Parathyroid adenoma (tissue), 2 donors: ENCODE data around the gene HTR7.
"Not testable (repeated sequence)": the region's sequence is repeated elsewhere in the genome, so short reads cannot be mapped to it uniquely, and the experiment has no call there.

Experiments
- H2AFZ ChIP-seq: fragments of 300-600 bp; sonication (generic); one replicate; pipeline ENCODE4 v1.7.0; 2017; ENCODE audit warnings: antibody characterized with exemption, mild to moderate bottlenecking
- H3K27ac ChIP-seq: fragments of 300-600 bp; sonication (generic); one replicate; pipeline ENCODE4 v1.7.0; 2017
- H3K27me3 ChIP-seq: fragments of 300-600 bp; sonication (generic); one replicate; pipeline ENCODE4 v1.7.0; 2017; ENCODE audit warnings: low read length; ENCODE audit not compliant: control insufficient read depth, insufficient read depth
- H3K36me3 ChIP-seq: fragments of 300-600 bp; sonication (generic); one replicate; pipeline ENCODE4 v1.7.0; 2017; ENCODE audit warnings: low read length; ENCODE audit not compliant: control insufficient read depth, insufficient read depth
- H3K4me1 ChIP-seq: fragments of 300-600 bp; sonication (generic); one replicate; pipeline ENCODE4 v1.7.0; 2017; ENCODE audit warnings: control low read depth
- H3K4me2 ChIP-seq: fragments of 300-600 bp; sonication (generic); one replicate; pipeline ENCODE4 v1.7.0; 2017; ENCODE audit warnings: low read length
- H3K4me3 ChIP-seq: fragments of 300-600 bp; sonication (generic); one replicate; pipeline ENCODE4 v1.7.0; 2017; ENCODE audit warnings: low read depth, low read length
- H3K79me2 ChIP-seq: fragments of 300-600 bp; sonication (generic); one replicate; pipeline ENCODE4 v1.7.0; 2017; ENCODE audit warnings: control low read depth
- H3K9ac ChIP-seq: fragments of 300-600 bp; sonication (generic); one replicate; pipeline ENCODE4 v1.7.0; 2017; ENCODE audit warnings: mild to moderate bottlenecking
- H3K9me3 ChIP-seq: fragments of 300-600 bp; sonication (generic); one replicate; pipeline ENCODE4 v1.7.0; 2017; ENCODE audit warnings: low read length; ENCODE audit not compliant: control insufficient read depth
- TF ChIP-seq, protein P1 (sequence below): fragments of 300-600 bp; sonication (generic); IDR thresholded peaks from one replicate; pipeline ENCODE4 v1.7.0; 2017; ENCODE audit warnings: antibody characterized with exemption, mild to moderate bottlenecking
- donor health status: primary hyperparathyroidism.

Gene HTR7

DNA sequence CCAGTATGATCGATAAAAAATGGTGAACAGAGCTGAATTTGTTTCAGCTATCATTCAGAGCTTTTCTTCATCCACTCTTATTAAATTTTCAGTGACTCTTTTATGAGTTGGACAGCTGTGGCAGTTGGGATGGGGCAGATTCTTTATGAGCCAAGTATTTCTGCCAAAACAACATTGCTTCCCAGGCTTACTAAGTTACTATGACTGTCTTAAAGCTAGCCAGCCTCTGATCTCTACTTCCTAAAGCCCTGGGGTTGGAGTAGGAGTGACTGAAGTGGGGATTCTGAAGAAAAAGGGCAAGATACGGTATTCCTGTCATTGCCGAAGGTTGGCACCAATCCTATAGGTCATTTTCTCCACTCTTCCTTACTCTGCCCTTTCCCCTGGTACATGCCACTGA, 26.6 kb upstream of the HTR7 start:
- no peaks in the 10 kb centered on the region for H3K79me2 ChIP-seq
- H2AFZ ChIP-seq = no peak overlapping the region
- no peaks in the 10 kb centered on the region for H3K9me3 ChIP-seq
- TF ChIP-seq, protein P1, sequence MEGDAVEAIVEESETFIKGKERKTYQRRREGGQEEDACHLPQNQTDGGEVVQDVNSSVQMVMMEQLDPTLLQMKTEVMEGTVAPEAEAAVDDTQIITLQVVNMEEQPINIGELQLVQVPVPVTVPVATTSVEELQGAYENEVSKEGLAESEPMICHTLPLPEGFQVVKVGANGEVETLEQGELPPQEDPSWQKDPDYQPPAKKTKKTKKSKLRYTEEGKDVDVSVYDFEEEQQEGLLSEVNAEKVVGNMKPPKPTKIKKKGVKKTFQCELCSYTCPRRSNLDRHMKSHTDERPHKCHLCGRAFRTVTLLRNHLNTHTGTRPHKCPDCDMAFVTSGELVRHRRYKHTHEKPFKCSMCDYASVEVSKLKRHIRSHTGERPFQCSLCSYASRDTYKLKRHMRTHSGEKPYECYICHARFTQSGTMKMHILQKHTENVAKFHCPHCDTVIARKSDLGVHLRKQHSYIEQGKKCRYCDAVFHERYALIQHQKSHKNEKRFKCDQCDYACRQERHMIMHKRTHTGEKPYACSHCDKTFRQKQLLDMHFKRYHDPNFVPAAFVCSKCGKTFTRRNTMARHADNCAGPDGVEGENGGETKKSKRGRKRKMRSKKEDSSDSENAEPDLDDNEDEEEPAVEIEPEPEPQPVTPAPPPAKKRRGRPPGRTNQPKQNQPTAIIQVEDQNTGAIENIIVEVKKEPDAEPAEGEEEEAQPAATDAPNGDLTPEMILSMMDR = no peak
- no peaks in the 10 kb centered on the region for H3K36me3 ChIP-seq
- H3K4me2 ChIP-seq = no peak overlapping the region
- H3K27me3 ChIP-seq = no peaks in the 10 kb centered on the region
- H3K27ac ChIP-seq = no peak overlapping the region
- H3K4me3 ChIP-seq = no peak overlapping the region
- peaks cover 7% of the 10 kb centered on the region for H3K4me1 ChIP-seq
- H3K9ac ChIP-seq = no peak overlapping the region

DNA sequence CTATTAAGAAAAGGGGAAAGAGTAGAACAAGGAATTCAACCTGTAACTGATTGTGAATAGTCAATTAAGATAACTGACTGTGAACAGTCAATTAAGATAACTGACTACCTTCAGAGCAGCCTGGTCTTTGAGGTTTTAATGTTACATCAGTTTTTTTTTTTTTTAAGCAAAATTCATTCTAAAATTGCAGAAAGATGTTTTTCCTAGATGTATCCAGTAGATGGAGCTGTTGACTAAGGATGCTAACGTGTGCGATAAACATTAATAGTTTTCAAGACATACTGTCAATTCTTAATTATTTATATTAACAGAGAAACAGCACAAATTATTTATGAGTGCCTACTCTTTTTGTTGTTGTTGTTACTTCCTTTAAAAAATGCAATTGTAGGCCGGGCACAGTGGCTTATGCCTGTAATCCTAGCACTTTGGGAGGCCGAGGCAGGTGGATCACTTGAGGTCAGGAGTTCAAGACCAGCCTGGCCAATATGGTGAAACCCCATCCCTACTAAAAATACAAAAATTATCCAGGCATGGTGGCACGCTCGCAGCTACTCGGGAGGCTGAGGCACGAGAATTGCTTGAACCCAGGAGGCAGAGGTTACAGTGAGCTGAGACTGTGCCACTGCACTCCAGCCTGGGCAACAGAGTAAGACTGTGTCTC, 22.4 kb upstream of the HTR7 start:
- not testable (repeated sequence) for H3K36me3 ChIP-seq

DNA sequence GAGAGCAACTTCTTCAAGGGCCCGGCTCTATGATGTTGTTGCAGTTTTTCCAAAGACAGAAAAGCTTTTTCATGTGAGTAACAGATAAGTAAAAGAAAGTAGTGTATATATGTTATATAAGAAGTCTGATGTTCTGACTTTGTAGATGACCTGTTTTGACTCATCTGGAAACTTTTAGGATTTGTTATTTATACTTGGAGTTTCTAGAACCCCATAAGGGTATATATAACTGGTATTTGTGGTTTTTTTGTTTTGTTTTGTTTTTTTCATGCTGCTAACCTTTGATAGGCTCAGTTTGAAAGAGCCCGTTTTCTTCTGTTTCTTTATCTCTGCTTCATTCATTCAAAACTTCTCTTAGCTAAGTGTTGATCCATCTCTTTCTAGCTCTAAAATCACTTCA, 21.2 kb upstream of the HTR7 start:
- H3K4me2 ChIP-seq = no peak overlapping the region
- no peak overlapping the region for H3K9ac ChIP-seq
- no peaks in the 10 kb centered on the region for H3K36me3 ChIP-seq
- no peaks in the 10 kb centered on the region for H3K27me3 ChIP-seq
- no peak overlapping the region for H2AFZ ChIP-seq
- no peaks in the 10 kb centered on the region for H3K9me3 ChIP-seq
- no peak overlapping the region for H3K4me3 ChIP-seq
- no peak overlapping the region for H3K27ac ChIP-seq
- TF ChIP-seq, protein P1 = no peak
- H3K79me2 ChIP-seq = no peaks in the 10 kb centered on the region
- peaks cover 15% of the 10 kb centered on the region for H3K4me1 ChIP-seq

More for the DNA sequence above, 22.4 kb upstream of the HTR7 start:
- H3K4me3 ChIP-seq, H3K4me2 ChIP-seq, H3K79me2 ChIP-seq, H3K27ac ChIP-seq, H3K9me3 ChIP-seq, H3K9ac ChIP-seq, H3K27me3 ChIP-seq, H2AFZ ChIP-seq: not testable (repeated sequence)
- H3K4me1 ChIP-seq = peaks cover 20% of the 10 kb centered on the region
- TF ChIP-seq, protein P1 = peak; percentile 65

DNA sequence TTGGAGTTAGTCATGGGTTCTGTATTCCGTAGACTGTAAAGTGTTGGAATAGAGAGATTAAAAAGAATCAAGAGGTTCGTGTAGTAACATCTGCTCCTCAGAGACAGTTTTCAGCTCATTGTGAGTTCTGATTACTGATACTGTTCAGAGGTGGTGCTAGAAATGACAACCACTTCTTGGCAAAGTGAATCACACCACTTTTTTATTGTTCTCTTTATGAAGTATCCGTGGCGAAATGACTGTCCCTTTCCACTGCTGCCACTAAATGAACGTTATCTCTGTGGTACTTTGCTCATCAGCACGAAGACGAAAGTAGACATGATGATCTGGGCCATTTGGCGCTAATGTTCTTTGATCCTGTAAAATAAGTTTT, 14.8 kb upstream of the HTR7 start:
- Histone ChIP-seq H3K4me3 (peak overlapping the region; percentile 72), H3K79me2 (peaks cover 9% of the 10 kb centered on the region), H2AFZ (peak overlapping the region; percentile 78), H3K36me3 (no peaks in the 10 kb centered on the region), H3K9me3 (no peaks in the 10 kb centered on the region), H3K9ac (no peak overlapping the region), H3K27me3 (no peaks in the 10 kb centered on the region), H3K4me2 (peak overlapping the region; percentile 52), H3K4me1 (peaks cover 13% of the 10 kb centered on the region), H3K27ac (peak overlapping the region; percentile 37)
- TF ChIP-seq, protein P1 = no peak
